Measurements from ENCODE around the gene HSF4.

HSF4 gene

GRCh38 chr16:67194260-67194659 lies 29.7 kb downstream of the HSF4 start:
- H4K20me1 ChIP-seq (ENCODE audit: low read depth, low read length): no peaks in the 10 kb centered on the region
- H2AFZ ChIP-seq (ENCODE audit: low read depth, low read length, severe bottlenecking): no peak overlapping the region
- H3K36me3 ChIP-seq (ENCODE audit: low read length): no peaks in the 10 kb centered on the region
- H3F3A ChIP-seq (ENCODE audit: insufficient read depth): no peaks in the 10 kb centered on the region
- no peaks in the 10 kb centered on the region for H3K9me3 ChIP-seq (ENCODE audit: insufficient read depth, low read length)
- no peak for TF ChIP-seq CTCF (IDR thresholded peaks at IDR 0.05; ENCODE audit: insufficient read depth, low read length, poor library complexity, severe bottlenecking)
- no peak for TF ChIP-seq EZH2phosphoT487 (conservative IDR thresholded peaks at IDR 0.05; ENCODE audit: low read length)
- no peak overlapping the region for H3K27ac ChIP-seq (ENCODE audit: low read depth, low read length)
- H3K79me2 ChIP-seq (ENCODE audit: insufficient read depth, low read length): peaks cover 24% of the 10 kb centered on the region
- H3K4me2 ChIP-seq (ENCODE audit: low read depth, low read length, poor library complexity, severe bottlenecking): no peak overlapping the region
- H3K9me2 ChIP-seq (replicated peaks; ENCODE audit: insufficient read depth, low read length): no peaks in the 10 kb centered on the region
- H3K27me3 ChIP-seq (ENCODE audit: low read length): no peaks in the 10 kb centered on the region
- H3K4me3 ChIP-seq (ENCODE audit: insufficient read depth, low read length, poor library complexity, severe bottlenecking): no peak overlapping the region
- no peak overlapping the region for H3K9ac ChIP-seq (ENCODE audit: low read length)

GRCh38 chr16:67195676-67196075 lies 31.1 kb downstream of the HSF4 start:
- TF ChIP-seq EZH2phosphoT487 (conservative IDR thresholded peaks at IDR 0.05; ENCODE audit: low read length) (no peak), CTCF (IDR thresholded peaks at IDR 0.05; ENCODE audit: insufficient read depth, low read length, poor library complexity, severe bottlenecking) (no peak)
- H4K20me1 ChIP-seq (ENCODE audit: low read depth, low read length): no peaks in the 10 kb centered on the region
- H2AFZ ChIP-seq (ENCODE audit: low read depth, low read length, severe bottlenecking): no peak overlapping the region
- no peaks in the 10 kb centered on the region for H3K9me2 ChIP-seq (replicated peaks; ENCODE audit: insufficient read depth, low read length)
- peaks cover 24% of the 10 kb centered on the region for H3K79me2 ChIP-seq (ENCODE audit: insufficient read depth, low read length)
- no peak overlapping the region for H3K9ac ChIP-seq (ENCODE audit: low read length)
- no peaks in the 10 kb centered on the region for H3K36me3 ChIP-seq (ENCODE audit: low read length)
- H3K27me3 ChIP-seq (ENCODE audit: low read length): no peaks in the 10 kb centered on the region
- no peak overlapping the region for H3K27ac ChIP-seq (ENCODE audit: low read depth, low read length)
- H3F3A ChIP-seq (ENCODE audit: insufficient read depth): no peaks in the 10 kb centered on the region
- no peak overlapping the region for H3K4me2 ChIP-seq (ENCODE audit: low read depth, low read length, poor library complexity, severe bottlenecking)
- no peaks in the 10 kb centered on the region for H3K9me3 ChIP-seq (ENCODE audit: insufficient read depth, low read length)
- H3K4me3 ChIP-seq (ENCODE audit: insufficient read depth, low read length, poor library complexity, severe bottlenecking): no peak overlapping the region

GRCh38 chr16:67196881-67197280 lies 32.3 kb downstream of the HSF4 start:
- no peaks in the 10 kb centered on the region for H3K36me3 ChIP-seq (ENCODE audit: low read length)

More at GRCh38 chr16:67196881-67197280, 32.3 kb downstream of the HSF4 start:
- Histone ChIP-seq H3K27me3 (ENCODE audit: low read length) (no peaks in the 10 kb centered on the region), H3K9me3 (ENCODE audit: insufficient read depth, low read length) (no peaks in the 10 kb centered on the region), H4K20me1 (ENCODE audit: low read depth, low read length) (no peaks in the 10 kb centered on the region), H3K9me2 (replicated peaks; ENCODE audit: insufficient read depth, low read length) (no peaks in the 10 kb centered on the region), H3K79me2 (ENCODE audit: insufficient read depth, low read length) (peaks cover 24% of the 10 kb centered on the region), H3K4me2 (ENCODE audit: low read depth, low read length, poor library complexity, severe bottlenecking) (no peak overlapping the region), H3K27ac (ENCODE audit: low read depth, low read length) (no peak overlapping the region), H3F3A (ENCODE audit: insufficient read depth) (no peaks in the 10 kb centered on the region), H3K4me3 (ENCODE audit: insufficient read depth, low read length, poor library complexity, severe bottlenecking) (no peak overlapping the region), H3K9ac (ENCODE audit: low read length) (no peak overlapping the region), H2AFZ (ENCODE audit: low read depth, low read length, severe bottlenecking) (no peak overlapping the region)
- TF ChIP-seq EZH2phosphoT487 (conservative IDR thresholded peaks at IDR 0.05; ENCODE audit: low read length): no peak
- TF ChIP-seq CTCF (IDR thresholded peaks at IDR 0.05; ENCODE audit: insufficient read depth, low read length, poor library complexity, severe bottlenecking): no peak

Measured in SU-DHL-6 (cell line).